HG03378 (cell line): ENCODE data around the gene LRP10.
"Not testable (repeated sequence)": the region's sequence is repeated elsewhere in the genome, so short reads cannot be mapped to it uniquely, and the experiment has no call there.

Experiments
- ATAC-seq: cut with Tn5 transposase; IDR thresholded peaks from one replicate; pipeline ENCODE4 v1.9.1; 2021; ENCODE audit warnings: mild to moderate bottlenecking, moderate library complexity; ENCODE audit not compliant: unreplicated experiment

LRP10 gene

DNA sequence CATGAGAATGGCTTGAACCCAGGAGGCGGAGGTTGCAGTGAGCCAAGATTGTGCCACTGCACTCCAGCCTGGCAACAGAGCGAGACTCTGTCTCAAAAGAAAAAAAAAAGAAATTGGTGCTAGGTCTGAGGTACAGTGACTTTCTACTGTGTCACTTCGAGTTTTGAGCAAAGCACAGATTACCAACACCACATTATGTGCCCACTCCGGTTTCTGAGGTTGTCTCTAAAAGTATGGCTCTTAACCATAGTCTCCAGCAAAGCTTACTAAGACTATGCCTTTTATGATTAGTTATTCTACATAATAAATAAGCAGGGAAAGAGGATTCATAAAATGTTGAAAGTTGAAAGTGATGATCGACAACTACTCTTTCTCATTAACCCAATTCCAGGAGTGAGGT lies 39.4 kb downstream of the LRP10 start:
- no peak for ATAC-seq

GRCh38 chr14:22914836-22915235 lies 43.3 kb downstream of the LRP10 start:
- ATAC-seq, result not testable (repeated sequence)

- no peak for ATAC-seq
These were observed 44.5 kb downstream of the LRP10 start for GRCh38 chr14:22915886-22916521.

GRCh38 chr14:22918804-22919600 lies 47.5 kb downstream of the LRP10 start, which contains the start of gene RBM23:
Gene RBM23 (minus strand): TSS chr14:22919149.
- peak; percentile 90 for ATAC-seq

GRCh38 chr14:22919601-22919921 lies 48.0 kb downstream of the LRP10 start:
- ATAC-seq, result peak; percentile 5

GRCh38 chr14:22920697-22921096 lies 49.2 kb downstream of the LRP10 start:
- no peak for ATAC-seq

DNA sequence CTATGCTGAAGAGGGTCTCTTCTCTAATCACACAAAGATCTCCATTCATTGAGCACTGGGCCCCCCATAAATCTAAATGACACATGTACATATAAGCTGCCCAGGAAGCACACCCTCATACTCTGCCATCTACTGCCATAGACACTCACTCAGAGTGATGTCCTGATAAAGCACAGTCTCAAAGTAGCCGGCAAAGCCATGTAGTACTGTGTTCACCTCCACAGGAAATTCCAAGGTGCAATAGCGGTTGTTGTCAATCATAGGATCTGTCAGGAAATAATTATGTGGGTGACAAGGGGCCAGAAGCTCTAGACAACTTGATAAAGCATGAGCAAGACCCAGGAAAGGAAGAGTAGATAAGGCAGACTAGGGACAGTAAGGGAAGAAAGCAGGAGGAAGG lies 50.8 kb downstream of the LRP10 start:
- no peak for ATAC-seq

DNA sequence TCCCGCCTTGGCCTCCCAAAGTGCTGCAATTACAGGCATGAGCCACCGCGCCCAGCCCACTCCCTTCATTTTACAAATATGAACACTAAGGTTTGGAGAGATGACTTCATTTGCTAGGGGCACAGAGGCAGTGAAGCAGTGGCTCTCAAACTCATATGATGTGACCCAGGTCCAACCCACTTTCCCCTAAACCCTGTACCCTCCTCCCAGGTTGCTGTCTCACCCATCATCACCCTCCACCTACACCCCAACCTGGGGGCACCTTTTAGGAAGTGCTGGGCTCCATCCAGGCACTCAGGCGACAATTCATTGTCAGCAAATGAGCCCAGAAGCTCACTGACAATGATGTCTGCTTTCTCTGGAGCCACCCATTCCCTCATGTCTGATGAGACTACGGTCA lies 52.2 kb downstream of the LRP10 start:
- ATAC-seq, result no peak

GRCh38 chr14:22925513-22925912 lies 54.0 kb downstream of the LRP10 start:
- ATAC-seq, result no peak

DNA sequence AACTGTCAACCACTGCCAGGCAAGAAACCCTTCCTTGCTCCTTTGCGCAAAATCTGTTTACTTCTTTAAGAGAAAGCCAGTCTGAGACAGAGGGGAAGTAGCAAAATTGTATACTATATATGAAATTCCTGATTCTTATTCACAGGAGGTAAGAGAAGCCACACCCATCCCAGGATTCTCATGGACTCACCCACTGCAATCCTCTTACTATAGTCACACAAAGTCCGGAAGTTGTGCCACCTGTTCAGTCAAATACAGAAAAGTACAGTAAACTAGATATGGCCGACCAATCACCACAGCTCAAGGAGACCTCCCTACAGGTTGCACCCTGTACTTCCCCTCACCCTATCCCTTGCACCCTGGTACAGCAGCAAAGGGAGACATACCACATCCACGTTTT lies 54.8 kb downstream of the LRP10 start:
- ATAC-seq, result no peak

- no peak for ATAC-seq
These were observed 56.9 kb downstream of the LRP10 start for GRCh38 chr14:22928237-22929103.

GRCh38 chr14:22929104-22929960 lies 57.8 kb downstream of the LRP10 start, which contains the start of gene PRMT5:
Gene PRMT5 (minus strand): TSS chr14:22929376. CDS start chr14:22929361, 15 bp downstream.
- peak; percentile 92 for ATAC-seq

- ATAC-seq, result no peak
These were observed 58.4 kb downstream of the LRP10 start for GRCh38 chr14:22929961-22930364.
